HT1080 (cell line): ENCODE results near the gene RAB43. TPM values are rescaled to one million over a fixed set of nuclear protein-coding genes. Genes with fewer than 3 reads are reported as not detected.
A peak's percentile ranks its signal among the peaks of the same experiment; 100 is the strongest.
"Not testable (repeated sequence)": the region's sequence is repeated elsewhere in the genome, so short reads cannot be mapped to it uniquely, and the experiment has no call there.

Experiments used
- DNase-seq: peaks from one replicate; pipeline ENCODE4 v3.0.0-alpha.2; 2015; ENCODE audit warnings: low read depth
- total RNA-seq: library from RNA; depleted of rRNA; stranded (reverse); fragments of >200 nt; shearing (Covaris generic); gene quantifications from 2 replicates; pipeline ENCODE4 v1.2.3, GENCODE V29; 2014

The RAB43 gene
- total RNA-seq, 1 experiment from 2014 or later: 20.1 TPM

DNA sequence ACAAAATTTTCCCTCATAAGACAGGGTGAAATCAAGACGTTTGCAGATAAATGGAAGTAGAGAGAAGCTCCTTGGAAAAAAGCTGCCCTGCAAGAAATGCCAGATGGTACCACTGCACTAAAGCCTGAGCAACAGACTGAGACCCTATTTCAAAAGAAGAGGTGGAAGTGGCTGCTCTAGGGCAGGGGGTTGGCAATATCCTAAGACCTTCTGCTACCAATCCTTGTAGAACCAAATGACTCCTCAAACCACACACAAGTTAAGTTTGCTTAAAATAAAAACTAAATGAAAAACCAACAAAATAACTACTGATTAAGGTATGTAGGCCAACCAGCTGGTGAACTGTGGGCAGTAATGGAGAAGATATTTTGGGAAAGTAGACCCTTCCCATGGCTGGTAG, 21.3 kb downstream of the RAB43 start:
- DNase-seq: no peak

DNA sequence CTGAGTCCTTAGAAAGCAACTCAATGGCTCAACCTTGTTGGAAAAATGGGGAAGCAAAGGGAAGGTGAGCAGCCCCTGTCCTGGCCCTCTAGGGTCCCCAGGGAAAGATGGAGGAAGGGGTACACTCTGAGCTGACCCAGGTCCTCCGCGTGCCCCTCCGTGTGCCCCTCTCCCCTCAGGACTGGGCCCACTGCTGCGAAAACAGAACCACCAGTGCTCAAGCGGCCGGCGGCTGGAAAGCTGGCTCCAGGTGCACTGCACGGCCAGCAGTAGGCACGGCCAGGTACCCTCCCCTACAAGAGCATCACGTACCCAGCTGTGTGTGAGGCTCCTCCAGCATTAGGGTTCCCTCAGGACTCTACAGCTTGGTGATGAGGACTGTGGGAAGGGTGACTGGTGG, 26.3 kb downstream of the RAB43 start:
- no peak for DNase-seq

DNA sequence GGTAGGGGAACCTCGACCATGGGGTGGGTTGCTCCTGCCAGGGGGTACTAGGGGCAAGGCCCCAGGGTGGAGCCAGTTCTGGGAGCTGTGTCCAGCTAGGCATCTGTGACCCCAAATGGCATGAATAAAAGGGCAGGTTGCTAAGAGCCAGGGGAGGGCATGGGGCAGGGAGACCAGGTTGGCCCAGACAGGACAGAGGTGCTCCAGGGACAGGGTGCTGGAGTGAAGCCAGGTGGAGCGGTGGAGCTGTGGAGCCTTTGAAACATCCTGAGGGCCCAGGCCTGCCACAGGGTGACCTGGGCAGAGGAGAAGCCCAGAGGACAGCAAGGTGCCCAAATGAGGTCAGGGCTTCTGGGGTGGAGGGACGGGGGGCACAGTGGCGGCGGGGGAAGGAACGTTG, 33.3 kb downstream of the RAB43 start:
- DNase-seq: not testable (repeated sequence)

DNA sequence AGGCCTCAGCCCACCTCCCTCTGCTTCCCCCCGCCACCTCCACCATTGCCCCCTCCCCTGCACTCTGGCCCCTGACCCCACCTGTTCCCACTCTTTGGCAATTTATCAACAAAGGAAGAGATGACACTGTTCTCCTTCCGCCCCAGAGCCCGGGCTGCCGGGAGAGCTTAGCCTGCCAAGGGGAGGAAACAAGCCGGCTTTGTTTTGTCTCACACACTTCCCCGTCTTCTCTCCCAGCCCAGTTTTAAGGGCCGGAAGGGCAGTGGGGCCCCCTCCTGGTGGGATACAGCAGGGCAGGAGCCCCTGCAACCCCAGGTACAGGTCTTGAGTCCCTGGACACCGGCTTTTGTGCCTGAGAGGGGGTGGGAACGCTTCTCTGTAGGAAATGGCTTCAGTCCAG, 33.7 kb downstream of the RAB43 start:
- peak; percentile 63 for DNase-seq

DNA sequence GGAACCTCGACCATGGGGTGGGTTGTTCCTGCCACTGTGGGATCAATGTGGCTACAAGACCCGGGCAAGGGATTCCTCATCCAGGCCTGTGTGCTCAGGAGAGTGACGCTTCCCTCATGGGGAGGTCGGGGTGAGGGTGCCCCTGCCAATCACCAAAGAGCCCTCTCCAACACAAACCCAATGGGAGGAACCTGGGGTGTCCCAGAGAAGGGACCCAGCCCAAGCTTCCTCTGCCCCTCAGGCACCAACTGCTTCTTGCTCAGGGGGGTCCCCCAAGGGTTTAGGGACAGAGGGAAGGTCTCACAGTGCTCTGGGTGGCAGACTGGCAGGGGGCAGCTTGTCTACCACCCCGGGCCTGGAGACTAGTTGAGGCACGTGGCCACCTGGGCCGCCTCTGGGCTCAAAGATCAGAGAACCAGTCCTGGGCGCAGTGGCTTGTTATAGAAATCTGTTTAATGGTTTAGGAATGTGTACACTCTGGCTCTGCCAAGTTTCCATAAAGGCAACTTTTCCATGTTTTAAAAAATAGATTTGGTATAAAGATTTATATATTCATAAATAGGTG, 34.4 kb downstream of the RAB43 start:
- no peak for DNase-seq

DNA sequence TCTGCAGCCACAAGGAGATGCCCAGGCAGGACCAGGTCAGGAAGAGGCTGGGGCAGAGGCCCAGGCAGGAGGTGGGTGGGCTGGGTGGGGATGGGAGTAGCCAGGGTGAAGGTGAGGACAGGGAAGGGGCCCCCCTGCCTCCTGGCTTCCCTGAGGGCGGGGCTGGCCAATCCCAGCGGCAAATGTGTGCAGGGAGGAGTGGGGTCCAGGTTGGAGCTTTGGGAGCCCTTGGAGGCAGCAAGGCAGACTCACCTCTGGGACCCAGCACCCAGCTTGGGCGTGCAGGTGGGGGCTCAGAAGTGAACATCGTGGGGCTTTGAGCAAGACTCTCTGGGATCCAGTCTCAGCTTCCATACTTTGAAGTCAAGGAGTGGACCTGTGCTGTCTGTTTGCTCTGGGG, 35.8 kb downstream of the RAB43 start:
- no peak for DNase-seq

- no peak for DNase-seq
These were observed 36.4 kb downstream of the RAB43 start for GRCh38 chr3:129085165-129085715.

DNA sequence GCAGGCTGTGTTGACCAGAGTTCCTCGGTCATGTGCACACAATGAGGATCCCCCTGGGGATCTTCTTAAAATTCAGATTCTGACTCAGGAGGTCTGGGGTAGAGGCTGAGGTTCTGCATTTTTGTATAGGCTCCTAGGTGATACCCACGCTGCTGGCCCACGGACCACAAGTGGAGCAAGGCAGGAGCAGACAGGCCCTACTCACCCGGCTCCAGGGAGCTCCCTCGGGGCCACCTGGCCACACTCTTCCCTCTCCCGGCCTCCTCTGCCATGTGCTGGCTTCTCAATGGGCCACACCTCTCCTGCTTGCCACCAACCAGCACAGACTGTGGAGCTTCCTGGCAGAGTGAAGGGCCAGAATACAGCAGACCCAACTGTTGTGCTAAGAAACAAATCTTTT, 37.1 kb downstream of the RAB43 start:
- DNase-seq: no peak

DNA sequence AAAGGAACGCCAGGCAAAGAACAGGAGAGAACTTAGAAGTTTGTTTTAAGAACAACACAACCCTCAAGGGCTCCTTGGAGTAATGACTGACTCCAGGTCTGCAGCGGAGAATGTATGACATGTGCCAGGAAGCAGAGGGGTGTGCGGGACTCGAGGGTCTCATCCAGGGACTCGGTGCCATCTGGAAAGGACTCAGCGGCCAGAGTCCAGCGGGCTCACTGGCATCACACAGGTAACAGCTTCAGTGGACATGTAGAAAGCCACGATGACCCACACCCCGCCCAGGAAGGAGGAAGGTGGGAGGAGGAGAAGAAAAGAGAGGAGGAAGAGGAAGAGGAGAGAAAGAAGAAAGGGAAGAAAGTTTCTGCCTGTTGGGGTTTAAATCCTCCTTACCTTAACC, 39.6 kb downstream of the RAB43 start:
- no peak for DNase-seq

GRCh38 chr3:129081503-129081902, 40.1 kb downstream of the RAB43 start:
- DNase-seq: no peak

DNA sequence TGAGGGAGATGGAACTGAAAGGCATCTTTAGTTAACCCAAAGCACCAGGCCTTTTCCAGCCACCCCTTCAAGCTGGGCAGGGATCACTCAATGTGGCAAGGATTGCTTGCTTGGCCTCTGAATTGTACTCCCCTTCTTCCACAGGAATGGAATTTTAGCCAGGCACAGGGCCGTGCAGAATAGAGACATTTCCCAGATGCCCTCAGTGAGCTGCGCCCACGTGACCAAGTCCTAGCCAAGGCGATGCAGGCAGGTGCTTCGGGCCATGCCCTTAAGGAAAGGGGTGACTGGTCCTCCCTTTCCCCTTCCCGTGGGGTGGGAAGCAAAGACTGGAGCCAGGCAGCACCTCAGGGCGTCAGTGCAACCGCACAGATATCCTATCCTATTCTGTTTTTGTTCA, 43.1 kb downstream of the RAB43 start:
- DNase-seq: no peak

- peak; percentile 69 for DNase-seq
These were observed 44.4 kb downstream of the RAB43 start for GRCh38 chr3:129077222-129077621.

DNA sequence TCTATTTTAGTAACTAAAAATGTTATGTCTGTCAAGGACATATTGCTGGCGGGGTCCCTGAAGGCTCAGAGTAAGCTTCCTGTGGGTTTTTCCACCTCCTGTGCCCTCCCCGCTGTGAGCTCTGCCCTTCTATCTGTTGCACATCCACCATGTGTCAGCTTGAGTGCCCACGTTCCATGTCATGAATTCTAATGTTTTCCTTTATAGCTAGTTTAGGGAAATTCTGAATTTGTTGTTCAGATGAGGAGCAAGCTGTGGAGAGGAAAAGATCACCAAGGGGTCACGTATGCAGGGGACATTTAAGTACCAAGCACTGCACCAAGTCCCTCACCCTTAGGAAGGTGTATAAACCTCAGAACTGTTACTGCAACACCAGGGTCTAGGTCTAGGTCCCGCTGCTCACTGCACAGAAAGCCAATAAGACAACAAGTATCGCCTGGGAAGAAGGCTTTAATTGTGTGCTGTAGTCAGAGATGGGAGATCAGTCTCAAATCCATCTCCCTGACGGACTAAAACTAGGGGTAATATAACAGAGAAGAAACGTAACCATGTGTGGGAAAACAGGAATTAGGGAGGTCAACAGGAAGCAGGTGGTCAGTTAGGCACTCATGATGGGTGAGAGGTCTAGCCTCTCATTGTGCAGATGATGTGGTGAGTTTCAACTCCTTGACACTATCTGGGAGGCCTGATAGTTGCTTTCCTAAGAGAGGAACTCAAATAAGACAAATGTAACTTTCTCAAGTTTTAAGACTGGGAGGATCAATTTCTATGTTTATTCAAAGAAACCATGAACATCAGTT, 51.3 kb downstream of the RAB43 start:
- DNase-seq: no peak

DNA sequence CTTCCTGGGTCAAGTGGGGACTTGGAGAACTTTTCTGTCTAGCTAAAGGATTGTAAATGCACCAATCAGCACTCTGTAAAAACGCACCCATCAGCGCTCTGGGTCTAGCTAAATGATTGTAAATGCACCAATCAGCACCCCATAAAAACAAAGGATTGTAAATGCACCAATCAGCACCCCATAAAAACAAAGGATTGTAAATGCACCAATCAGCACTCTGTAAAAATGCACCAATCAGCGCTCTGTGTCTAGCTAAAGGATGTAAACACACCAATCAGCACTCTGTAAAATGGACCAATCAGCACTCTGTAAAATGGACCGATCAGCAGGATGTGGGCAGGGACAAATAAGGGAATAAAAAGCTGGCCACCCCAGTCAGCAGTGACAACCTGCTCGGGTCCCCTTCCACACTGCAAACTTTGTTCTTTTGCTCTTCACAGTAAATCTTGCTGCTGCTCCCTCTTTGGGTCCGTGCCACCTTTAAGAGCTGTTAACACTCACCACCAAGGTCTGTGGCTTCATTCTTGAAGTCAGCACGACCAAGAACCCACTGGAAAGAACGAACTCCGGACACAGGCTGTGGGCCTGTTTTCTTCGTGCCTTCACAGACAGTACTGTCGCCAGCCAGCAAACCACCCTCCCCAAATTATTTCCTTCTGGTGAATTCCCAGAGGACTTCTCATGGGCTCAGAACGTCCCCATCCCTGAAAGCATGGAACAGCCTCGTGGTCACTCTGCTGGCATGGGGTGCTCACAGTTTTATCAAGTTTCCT, 52.1 kb downstream of the RAB43 start:
- DNase-seq: not testable (repeated sequence)

GRCh38 chr3:129068291-129068886, 53.2 kb downstream of the RAB43 start:
- DNase-seq: no peak

GRCh38 chr3:129067719-129068118, 53.9 kb downstream of the RAB43 start:
- DNase-seq: not testable (repeated sequence)

DNA sequence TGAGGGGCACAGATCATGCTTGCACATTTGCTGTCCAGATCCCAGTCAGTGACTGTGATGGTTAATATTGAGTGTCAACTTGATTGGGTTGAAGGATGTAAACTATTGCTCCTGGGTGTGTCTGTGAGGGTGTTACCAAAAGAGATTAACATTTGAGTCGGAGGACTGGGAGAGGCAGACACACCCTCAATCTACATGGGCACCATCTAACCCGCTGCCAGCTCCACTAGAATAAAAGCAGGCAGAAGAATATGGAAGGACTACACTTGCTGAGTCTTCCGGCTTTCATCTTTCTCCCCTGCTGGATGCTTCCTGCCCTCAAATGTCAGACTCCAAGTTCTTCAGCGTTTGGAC, 55.9 kb downstream of the RAB43 start:
- DNase-seq: no peak

- no peak for DNase-seq
These were observed 56.4 kb downstream of the RAB43 start for GRCh38 chr3:129065016-129065719.

GRCh38 chr3:129063841-129064482, 57.6 kb downstream of the RAB43 start:
- no peak for DNase-seq

DNA sequence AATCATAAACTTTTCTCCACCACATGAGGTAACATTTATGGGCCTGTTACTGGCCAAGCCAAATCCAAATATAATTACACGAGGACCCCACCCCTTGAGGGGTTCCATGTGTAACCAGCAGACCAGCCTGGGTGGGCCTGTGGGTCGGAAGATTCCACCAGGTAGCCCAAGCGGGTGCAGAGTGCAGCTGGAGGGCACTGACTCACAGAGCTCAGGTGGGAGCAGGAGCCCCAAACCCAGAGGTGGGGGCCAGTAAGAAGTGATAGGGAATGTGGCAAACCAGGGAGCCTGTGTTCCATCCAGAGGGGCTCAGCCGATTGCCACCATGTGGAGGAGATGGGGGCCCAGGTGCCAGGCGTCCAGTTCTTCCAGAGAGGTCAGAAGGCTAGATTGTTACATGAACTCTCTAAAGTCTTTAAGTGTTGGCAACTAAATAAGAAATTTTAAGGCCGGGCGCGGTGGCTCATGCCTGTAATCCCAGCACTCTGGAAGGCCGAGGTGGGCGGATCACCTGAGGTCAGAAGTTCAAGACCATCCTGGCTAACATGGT, 58.4 kb downstream of the RAB43 start:
- DNase-seq: no peak
